Measurements from ENCODE around the gene STPG4.

The STPG4 gene

GRCh38 chr2:47086054-47086471 lies 69.0 kb downstream of the STPG4 start (continued):
- TF ChIP-seq ZNF518A (tag by site-specific recombination; conservative IDR thresholded peaks at IDR 0.05; ENCODE audit: low read depth) (no peak), ZIC2 (tag by site-specific recombination; IDR thresholded peaks at IDR 0.05) (no peak), ZNF747 (tag by site-specific recombination; IDR thresholded peaks at IDR 0.05) (no peak), ZFP37 (tag by site-specific recombination; IDR thresholded peaks at IDR 0.05) (no peak), ZNF654 (tag by site-specific recombination; IDR thresholded peaks at IDR 0.05; ENCODE audit: low read depth) (no peak), CTCF (tag by site-specific recombination; IDR thresholded peaks at IDR 0.05) (no peak), ZNF157 (tag by site-specific recombination; IDR thresholded peaks at IDR 0.05) (no peak), ZNF112 (tag by site-specific recombination; IDR thresholded peaks at IDR 0.05) (no peak)

- Histone ChIP-seq H3K4me1 (ENCODE audit: control insufficient read depth, insufficient read depth, low read length) (no peaks in the 10 kb centered on the region), H3K4me3 (ENCODE audit: low read depth, low read length) (no peak overlapping the region), H3K27ac (ENCODE audit: extremely low read depth, low read depth, low read length) (no peak overlapping the region), H3K36me3 (ENCODE audit: control insufficient read depth in 2 of 2, insufficient read depth in 1 of 2, low read length in 2 of 2) (no peaks in the 10 kb centered on the region), H3K9me3 (ENCODE audit: control insufficient read depth, insufficient read depth, low read depth, low read length) (no peaks in the 10 kb centered on the region)
- CTCF ChIA-PET = interaction anchor here (0.5 to 0.6 kb wide), 2 partner anchors 198 to 218 kb away, joined by 3 read pairs; no protein-coding TSS in a partner anchor
- POLR2A ChIA-PET = no interaction called here
- TF ChIP-seq ZNF223 (tag by site-specific recombination; IDR thresholded peaks at IDR 0.05) = no peak
- TF ChIP-seq ZNF701 (tag by site-specific recombination; IDR thresholded peaks at IDR 0.05) = no peak
- TF ChIP-seq ZNF549 (tag by site-specific recombination; IDR thresholded peaks at IDR 0.05) = no peak
- TF ChIP-seq ZNF155 (tag by site-specific recombination; IDR thresholded peaks at IDR 0.05) = no peak
- no peak for TF ChIP-seq ZNF514 (tag by site-specific recombination; IDR thresholded peaks at IDR 0.05)
- no peak for TF ChIP-seq PBX3 (CRISPR knock-in tag; IDR thresholded peaks at IDR 0.05)
- no peak for TF ChIP-seq ZNF776 (tag by site-specific recombination; IDR thresholded peaks at IDR 0.05; ENCODE audit: borderline replicate concordance)
- TF ChIP-seq ZBTB48 (tag by site-specific recombination; IDR thresholded peaks at IDR 0.05) = no peak
- TF ChIP-seq ZBTB7A (tag by site-specific recombination; IDR thresholded peaks at IDR 0.05; ENCODE audit: low read depth) = no peak
- TF ChIP-seq ZNF777 (tag by site-specific recombination; IDR thresholded peaks at IDR 0.05; ENCODE audit: borderline replicate concordance) = no peak
- no peak for TF ChIP-seq MYNN (tag by site-specific recombination; IDR thresholded peaks at IDR 0.05; ENCODE audit: borderline replicate concordance)
- no peak for TF ChIP-seq IKZF3 (tag by site-specific recombination; IDR thresholded peaks at IDR 0.05)
- no peak for TF ChIP-seq ZNF404 (tag by site-specific recombination; IDR thresholded peaks at IDR 0.05)
- TF ChIP-seq ZBTB44 (tag by site-specific recombination; IDR thresholded peaks at IDR 0.05) = no peak
- TF ChIP-seq ZNF211 (tag by site-specific recombination; IDR thresholded peaks at IDR 0.05; ENCODE audit: low read depth) = no peak
- no peak for TF ChIP-seq ZNF132 (tag by site-specific recombination; IDR thresholded peaks at IDR 0.05; ENCODE audit: borderline replicate concordance)
- no peak for TF ChIP-seq ZNF664 (tag by site-specific recombination; IDR thresholded peaks at IDR 0.05)
- TF ChIP-seq ZNF416 (tag by site-specific recombination; IDR thresholded peaks at IDR 0.05) = no peak
These were observed 71.0 kb downstream of the STPG4 start for GRCh38 chr2:47083886-47084687.

Measured in HEK293 (cell line).